Uterus (tissue), 4 donors: ENCODE measurements around the gene AIF1L. TPM values are rescaled to one million over a fixed set of nuclear protein-coding genes. Genes with fewer than 3 reads are reported as not detected.

Source experiments
- DNase-seq, 2 donors: peaks; one replicate each; pipeline ENCODE4 v3.0.0-alpha.2; 2019 to 2020
- H3K27ac ChIP-seq, 2 donors: fragments of 200-600 bp; sonication (generic); 1 replicate in 1 of 2; 2 replicates in 1 of 2; pipeline ENCODE4 v1.5.1; 2016 to 2018
- H3K27me3 ChIP-seq, 2 donors: fragments of 200-600 bp; sonication (generic); one replicate each; pipeline ENCODE4 v1.5.1; 2018 to 2019; ENCODE audit warnings: control low read depth in 1 of 2
- H3K36me3 ChIP-seq, 2 donors: fragments of 200-600 bp; sonication (generic); one replicate each; pipeline ENCODE4 v1.5.1; 2019; ENCODE audit warnings: control low read depth in 1 of 2
- H3K4me1 ChIP-seq, 2 donors: fragments of 200-600 bp; sonication (generic); one replicate each; pipeline ENCODE4 v1.5.1; 2018 to 2019; ENCODE audit warnings: control low read depth in 1 of 2
- H3K4me3 ChIP-seq, 2 donors: fragments of 200-600 bp; sonication (generic); 1 replicate in 1 of 2; 2 replicates in 1 of 2; pipeline ENCODE4 v1.5.1; 2018 to 2019; ENCODE audit warnings: mild to moderate bottlenecking in 1 of 2
- H3K9me3 ChIP-seq, 2 donors: fragments of 200-600 bp; sonication (generic); one replicate each; pipeline ENCODE4 v1.5.1; 2019; ENCODE audit warnings: control low read depth in 1 of 2
- CTCF ChIP-seq, 4 experiments: fragments of 200-600 bp in 2 of 4; fragments of 450-650 bp in 2 of 4; sonication (generic) in 2 of 4; IDR thresholded peaks; one replicate each; pipeline ENCODE4 v1.5.1; 2016 to 2019; ENCODE audit warnings: antibody characterized with exemption in 4 of 4, mild to moderate bottlenecking in 2 of 4, moderate library complexity in 1 of 4
- POLR2A ChIP-seq, 2 donors: fragments of 450-650 bp; IDR thresholded peaks; one replicate each; pipeline ENCODE4 v1.6.1; 2016; ENCODE audit warnings: antibody characterized with exemption in 2 of 2, mild to moderate bottlenecking in 1 of 2, moderate library complexity in 1 of 2
- intact Hi-C: fragments of 100-400 bp; cut with DNase I; formaldehyde crosslinking; loops from one replicate; pipeline ENCODE4 v1.15.1; 2023; ENCODE audit warnings: low total_unique reads
- total RNA-seq, 4 donors: library from RNA; depleted of rRNA in 3 of 4; stranded (reverse); fragments of >200 nt in 3 of 4; gene quantifications; one replicate each; pipeline versions ENCODE4 v1.1.0 to v1.2.4, GENCODE V29; 2014 to 2023
- donor health status: DM: yes; HTN: yes; CAD: no.

AIF1L gene
- total RNA-seq, 4 donors from 2014 or later, result 4.9 to 27.3 (median 16.8) TPM

GRCh38 chr9:131078427-131079366, 17.6 kb upstream of the AIF1L start:
- Histone ChIP-seq H3K9me3 (no peaks in the 10 kb centered on the region), H3K4me3 (no peak overlapping the region), H3K36me3 (no peaks in the 10 kb centered on the region), H3K27ac (no peak overlapping the region), H3K27me3 (no peaks in the 10 kb centered on the region), H3K4me1 (no peaks in the 10 kb centered on the region)
- no peak for TF ChIP-seq CTCF (IDR thresholded peaks at IDR 0.05)
- no peak for TF ChIP-seq POLR2A (IDR thresholded peaks at IDR 0.05)
- intact Hi-C loops, result no loop called here
- DNase-seq, result no peak

- H3K9me3 ChIP-seq, result no peaks in the 10 kb centered on the region
- H3K27ac ChIP-seq, result no peak overlapping the region
- DNase-seq, result no peak
- no peaks in the 10 kb centered on the region for H3K36me3 ChIP-seq
- intact Hi-C loops, result no loop called here
- no peak overlapping the region for H3K4me3 ChIP-seq
- no peaks in the 10 kb centered on the region for H3K27me3 ChIP-seq
- H3K4me1 ChIP-seq, result no peaks in the 10 kb centered on the region
- TF ChIP-seq POLR2A (IDR thresholded peaks at IDR 0.05) (no peak), CTCF (IDR thresholded peaks at IDR 0.05) (no peak)
Observed at GRCh38 chr9:131080589-131080988, 15.7 kb upstream of the AIF1L start.

- no peak for DNase-seq
- intact Hi-C loops, result no loop called here
- H3K36me3 ChIP-seq, result no peaks in the 10 kb centered on the region
- H3K4me1 ChIP-seq, result no peaks in the 10 kb centered on the region
- H3K27me3 ChIP-seq, result no peaks in the 10 kb centered on the region
- no peak overlapping the region for H3K27ac ChIP-seq
- no peaks in the 10 kb centered on the region for H3K9me3 ChIP-seq
- no peak overlapping the region for H3K4me3 ChIP-seq
- TF ChIP-seq CTCF (IDR thresholded peaks at IDR 0.05), result no peak
Observed at GRCh38 chr9:131081868-131082267, 14.5 kb upstream of the AIF1L start.

GRCh38 chr9:131082774-131083512, 13.4 kb upstream of the AIF1L start:
- Histone ChIP-seq H3K27ac (no peak overlapping the region), H3K27me3 (no peaks in the 10 kb centered on the region), H3K4me1 (no peaks in the 10 kb centered on the region), H3K4me3 (no peak overlapping the region), H3K9me3 (no peaks in the 10 kb centered on the region), H3K36me3 (no peaks in the 10 kb centered on the region)
- no peak for DNase-seq
- intact Hi-C loops, result no loop called here
- TF ChIP-seq POLR2A (IDR thresholded peaks at IDR 0.05) (no peak), CTCF (IDR thresholded peaks at IDR 0.05) (no peak)
